NB4 (cell line): ENCODE results near the gene SHB.

Experiments used
- POLR2A ChIP-seq: IDR thresholded peaks from 2 replicates; pipeline ENCODE4 v1.6.1; 2011; ENCODE audit warnings: mild to moderate bottlenecking; ENCODE audit not compliant: insufficient read length; ENCODE audit errors: extremely low read depth
- TF ChIP-seq, protein P1 (sequence below): IDR thresholded peaks from one replicate; pipeline ENCODE4 v1.5.1; 2012; ENCODE audit warnings: low read depth, low read length
- TF ChIP-seq, protein P2 (sequence below): IDR thresholded peaks from 2 replicates; pipeline ENCODE4 v1.6.1; 2011; ENCODE audit warnings: low read depth, low read length

GRCh38 chr9:38092656-38093055 is 23.6 kb upstream of the SHB start:
- TF ChIP-seq, protein P1, sequence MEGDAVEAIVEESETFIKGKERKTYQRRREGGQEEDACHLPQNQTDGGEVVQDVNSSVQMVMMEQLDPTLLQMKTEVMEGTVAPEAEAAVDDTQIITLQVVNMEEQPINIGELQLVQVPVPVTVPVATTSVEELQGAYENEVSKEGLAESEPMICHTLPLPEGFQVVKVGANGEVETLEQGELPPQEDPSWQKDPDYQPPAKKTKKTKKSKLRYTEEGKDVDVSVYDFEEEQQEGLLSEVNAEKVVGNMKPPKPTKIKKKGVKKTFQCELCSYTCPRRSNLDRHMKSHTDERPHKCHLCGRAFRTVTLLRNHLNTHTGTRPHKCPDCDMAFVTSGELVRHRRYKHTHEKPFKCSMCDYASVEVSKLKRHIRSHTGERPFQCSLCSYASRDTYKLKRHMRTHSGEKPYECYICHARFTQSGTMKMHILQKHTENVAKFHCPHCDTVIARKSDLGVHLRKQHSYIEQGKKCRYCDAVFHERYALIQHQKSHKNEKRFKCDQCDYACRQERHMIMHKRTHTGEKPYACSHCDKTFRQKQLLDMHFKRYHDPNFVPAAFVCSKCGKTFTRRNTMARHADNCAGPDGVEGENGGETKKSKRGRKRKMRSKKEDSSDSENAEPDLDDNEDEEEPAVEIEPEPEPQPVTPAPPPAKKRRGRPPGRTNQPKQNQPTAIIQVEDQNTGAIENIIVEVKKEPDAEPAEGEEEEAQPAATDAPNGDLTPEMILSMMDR, result no peak
- no peak for TF ChIP-seq POLR2A
- TF ChIP-seq, protein P2, sequence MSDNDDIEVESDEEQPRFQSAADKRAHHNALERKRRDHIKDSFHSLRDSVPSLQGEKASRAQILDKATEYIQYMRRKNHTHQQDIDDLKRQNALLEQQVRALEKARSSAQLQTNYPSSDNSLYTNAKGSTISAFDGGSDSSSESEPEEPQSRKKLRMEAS, result no peak
